ENCODE results near the gene AEBP1.

DNA sequence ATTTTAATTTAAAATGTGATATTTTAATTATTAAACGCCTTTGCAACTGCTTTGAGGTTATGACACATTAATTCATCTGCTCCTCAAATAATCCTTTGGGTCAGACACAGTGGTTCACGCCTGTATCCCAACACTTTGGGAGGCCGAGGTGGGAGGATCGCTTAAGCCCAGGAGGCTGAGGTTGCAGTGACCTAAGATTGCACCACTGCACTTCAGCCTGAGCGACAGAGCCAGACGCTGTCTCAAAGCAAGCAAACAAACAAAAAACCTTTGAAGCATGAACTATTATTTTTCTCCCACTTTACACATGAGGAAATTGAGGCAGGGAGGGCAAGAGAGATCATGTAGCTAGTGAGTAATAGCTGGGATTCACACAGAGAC lies 20.7 kb downstream of the AEBP1 start:
- TF ChIP-seq CTCF (conservative IDR thresholded peaks at IDR 0.05 in 1 of 2, IDR thresholded peaks at IDR 0.05 in 1 of 2; ENCODE audit: low read depth in 1 of 2, low read length in 2 of 2), result no peak
- TF ChIP-seq EZH2 (IDR thresholded peaks at IDR 0.05; ENCODE audit: low read length, missing control alignments), result no peak

Data from fibroblast of lung (primary cell).